PFSK-1 (cell line): ENCODE data around the gene PHF2.

Experiments used
- FOXP2 ChIP-seq: optimal IDR thresholded peaks from 2 replicates; pipeline ENCODE3; 2011; ENCODE audit warnings: borderline replicate concordance, control low read depth, inconsistent platforms; ENCODE audit not compliant: insufficient read depth; ENCODE audit errors: extremely low read length, extremely low read depth
- POLR2AphosphoS5 ChIP-seq: IDR thresholded peaks from 2 replicates; pipeline ENCODE4 v1.6.1; 2012; ENCODE audit warnings: low read depth, mild to moderate bottlenecking, control low read depth, low read length, moderate library complexity
- SIN3A ChIP-seq: IDR thresholded peaks from 2 replicates; pipeline ENCODE4 v1.6.1; 2012; ENCODE audit warnings: mild to moderate bottlenecking, low read length, moderate library complexity, borderline replicate concordance; ENCODE audit not compliant: insufficient read depth
- TAF1 ChIP-seq: IDR thresholded peaks from 2 replicates; pipeline ENCODE4 v1.6.1; 2012; ENCODE audit warnings: low read length, control low read depth, borderline replicate concordance; ENCODE audit not compliant: insufficient read depth
- TF ChIP-seq, protein P1 (sequence below), 2 experiments: IDR thresholded peaks; 2 replicates each; pipeline versions ENCODE4 v1.6.1 to v1.8.0; 2011 to 2012; ENCODE audit warnings: low read depth in 2 of 2, low read length in 2 of 2, control low read depth in 1 of 2, inconsistent platforms in 1 of 2, mild to moderate bottlenecking in 1 of 2, moderate library complexity in 1 of 2; ENCODE audit not compliant: insufficient read depth in 1 of 2

Gene PHF2

GRCh38 chr9:93536167-93536566 is 40.2 kb upstream of the PHF2 start:
- TF ChIP-seq FOXP2, result no peak
- no peak for TF ChIP-seq TAF1
- TF ChIP-seq, protein P1, sequence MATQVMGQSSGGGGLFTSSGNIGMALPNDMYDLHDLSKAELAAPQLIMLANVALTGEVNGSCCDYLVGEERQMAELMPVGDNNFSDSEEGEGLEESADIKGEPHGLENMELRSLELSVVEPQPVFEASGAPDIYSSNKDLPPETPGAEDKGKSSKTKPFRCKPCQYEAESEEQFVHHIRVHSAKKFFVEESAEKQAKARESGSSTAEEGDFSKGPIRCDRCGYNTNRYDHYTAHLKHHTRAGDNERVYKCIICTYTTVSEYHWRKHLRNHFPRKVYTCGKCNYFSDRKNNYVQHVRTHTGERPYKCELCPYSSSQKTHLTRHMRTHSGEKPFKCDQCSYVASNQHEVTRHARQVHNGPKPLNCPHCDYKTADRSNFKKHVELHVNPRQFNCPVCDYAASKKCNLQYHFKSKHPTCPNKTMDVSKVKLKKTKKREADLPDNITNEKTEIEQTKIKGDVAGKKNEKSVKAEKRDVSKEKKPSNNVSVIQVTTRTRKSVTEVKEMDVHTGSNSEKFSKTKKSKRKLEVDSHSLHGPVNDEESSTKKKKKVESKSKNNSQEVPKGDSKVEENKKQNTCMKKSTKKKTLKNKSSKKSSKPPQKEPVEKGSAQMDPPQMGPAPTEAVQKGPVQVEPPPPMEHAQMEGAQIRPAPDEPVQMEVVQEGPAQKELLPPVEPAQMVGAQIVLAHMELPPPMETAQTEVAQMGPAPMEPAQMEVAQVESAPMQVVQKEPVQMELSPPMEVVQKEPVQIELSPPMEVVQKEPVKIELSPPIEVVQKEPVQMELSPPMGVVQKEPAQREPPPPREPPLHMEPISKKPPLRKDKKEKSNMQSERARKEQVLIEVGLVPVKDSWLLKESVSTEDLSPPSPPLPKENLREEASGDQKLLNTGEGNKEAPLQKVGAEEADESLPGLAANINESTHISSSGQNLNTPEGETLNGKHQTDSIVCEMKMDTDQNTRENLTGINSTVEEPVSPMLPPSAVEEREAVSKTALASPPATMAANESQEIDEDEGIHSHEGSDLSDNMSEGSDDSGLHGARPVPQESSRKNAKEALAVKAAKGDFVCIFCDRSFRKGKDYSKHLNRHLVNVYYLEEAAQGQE (IDR thresholded peaks at IDR 0.05; ENCODE audit: insufficient read depth in 1 of 2, low read depth in 2 of 2, low read length in 2 of 2), result no peak
- no peak for TF ChIP-seq SIN3A
- no peak for TF ChIP-seq POLR2AphosphoS5

DNA sequence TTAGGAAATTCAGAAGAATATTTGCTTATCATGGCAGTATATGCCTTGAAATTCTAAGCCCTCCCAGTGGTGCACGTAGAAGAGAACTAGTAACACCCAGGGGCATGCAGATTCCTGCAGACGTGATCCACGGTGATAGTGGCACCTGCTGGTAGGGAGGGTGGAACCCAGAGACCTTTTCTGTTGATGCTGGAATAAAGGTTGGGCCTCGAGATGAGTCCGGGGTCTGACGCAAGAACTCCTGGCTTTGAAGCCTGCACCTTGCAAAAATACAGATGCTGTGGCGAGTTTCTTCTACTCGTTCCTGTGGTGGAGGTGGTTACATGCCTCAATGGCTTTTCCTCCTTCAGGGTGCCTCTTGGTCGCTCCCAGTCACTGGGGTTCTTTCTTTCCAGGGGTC is 39.5 kb upstream of the PHF2 start:
- TF ChIP-seq SIN3A (no peak), TAF1 (no peak), POLR2AphosphoS5 (no peak), FOXP2 (no peak)
- TF ChIP-seq, protein P1 (IDR thresholded peaks at IDR 0.05; ENCODE audit: insufficient read depth in 1 of 2, low read depth in 2 of 2, low read length in 2 of 2), result no peak

- no peak for TF ChIP-seq POLR2AphosphoS5
- TF ChIP-seq TAF1, result no peak
- TF ChIP-seq, protein P1 (IDR thresholded peaks at IDR 0.05; ENCODE audit: insufficient read depth in 1 of 2, low read depth in 2 of 2, low read length in 2 of 2), result no peak
- no peak for TF ChIP-seq FOXP2
- no peak for TF ChIP-seq SIN3A
Observed at GRCh38 chr9:93540305-93540704, 36.1 kb upstream of the PHF2 start.

DNA sequence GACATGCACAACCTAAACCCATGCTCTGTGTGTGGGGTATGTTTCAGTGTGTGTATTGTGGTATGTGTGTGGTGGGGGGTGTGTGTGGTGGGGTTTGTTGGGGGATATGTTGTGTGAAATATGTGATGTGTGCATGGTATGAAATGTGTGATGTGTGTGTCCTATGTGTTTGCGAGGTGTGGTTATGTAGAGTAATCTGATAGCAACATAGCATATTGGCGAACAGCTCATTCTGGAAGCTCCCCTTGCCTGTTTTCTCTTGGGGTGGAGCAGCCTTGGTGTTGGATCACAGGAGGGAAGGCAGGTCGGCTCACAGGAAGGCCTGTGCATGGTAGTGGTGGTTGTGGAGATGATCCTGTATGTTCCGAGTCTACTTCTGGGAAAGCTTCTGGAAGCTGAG is 35.4 kb upstream of the PHF2 start:
- TF ChIP-seq, protein P1 (IDR thresholded peaks at IDR 0.05; ENCODE audit: insufficient read depth in 1 of 2, low read depth in 2 of 2, low read length in 2 of 2), result no peak
- TF ChIP-seq POLR2AphosphoS5 (no peak), TAF1 (no peak), SIN3A (no peak), FOXP2 (no peak)

DNA sequence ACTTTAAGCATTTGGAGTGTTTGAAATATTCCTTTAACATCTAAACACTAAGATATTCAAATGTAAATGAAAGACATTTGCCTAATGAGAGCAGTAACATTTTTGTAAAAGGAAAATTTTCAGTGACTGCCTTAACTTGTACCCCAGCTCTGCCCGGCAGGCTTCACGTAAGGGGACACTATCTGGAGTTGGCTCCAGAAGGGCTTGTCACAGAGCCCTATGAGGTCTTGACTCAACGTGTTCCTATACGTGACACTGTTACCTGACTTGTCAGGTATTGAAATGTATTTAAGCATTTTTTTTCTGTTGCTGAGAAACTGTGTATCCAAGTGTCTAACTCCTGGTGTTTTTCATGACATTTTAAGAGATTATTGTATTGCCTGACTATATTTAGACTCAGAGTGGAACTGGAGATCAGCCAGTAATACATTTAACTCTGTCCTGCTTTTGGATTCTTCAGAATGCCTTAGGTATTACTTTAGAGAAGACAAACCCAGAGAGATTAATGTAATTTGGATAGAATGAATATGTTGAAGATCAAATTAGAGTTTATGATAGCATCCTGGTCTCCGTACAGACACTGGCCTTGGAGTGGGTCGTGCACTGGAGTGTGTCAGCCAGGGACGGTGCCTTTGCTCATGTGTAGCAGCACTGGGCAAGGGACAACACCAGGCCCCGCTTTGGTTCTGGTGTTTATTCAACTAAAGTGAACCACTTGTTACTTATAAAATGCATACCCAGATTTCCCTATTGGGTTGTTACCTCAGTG is 34.6 kb upstream of the PHF2 start:
- TF ChIP-seq POLR2AphosphoS5, result no peak
- TF ChIP-seq TAF1, result no peak
- TF ChIP-seq SIN3A, result no peak
- TF ChIP-seq, protein P1 (IDR thresholded peaks at IDR 0.05; ENCODE audit: insufficient read depth in 1 of 2, low read depth in 2 of 2, low read length in 2 of 2), result no peak
- TF ChIP-seq FOXP2, result no peak
